Sigmoid colon (tissue), 7 donors: Measurements from ENCODE around the gene FOXO4. TPM values are rescaled to one million over a fixed set of nuclear protein-coding genes. Genes with fewer than 3 reads are reported as not detected.

Source experiments
- DNase-seq: peaks from one replicate; pipeline ENCODE4 v3.0.0-alpha.2; 2019
- H3K27ac ChIP-seq, 4 donors: fragments of 200-600 bp; sonication (generic); one replicate each; pipeline ENCODE4 v1.5.1; 2016 to 2019; ENCODE audit warnings: mild to moderate bottlenecking in 1 of 4
- H3K27me3 ChIP-seq, 3 donors: fragments of 200-600 bp; sonication (generic); one replicate each; pipeline ENCODE4 v1.5.1; 2019; ENCODE audit warnings: mild to moderate bottlenecking in 1 of 3
- H3K36me3 ChIP-seq, 4 donors: fragments of 200-600 bp; sonication (generic); one replicate each; pipeline ENCODE4 v1.5.1; 2016 to 2019
- H3K4me1 ChIP-seq, 4 donors: fragments of 200-600 bp; sonication (generic); one replicate each; pipeline ENCODE4 v1.5.1; 2017 to 2019
- H3K4me3 ChIP-seq, 4 donors: fragments of 200-600 bp; sonication (generic); one replicate each; pipeline ENCODE4 v1.5.1; 2017 to 2019; ENCODE audit warnings: mild to moderate bottlenecking in 2 of 4, moderate library complexity in 1 of 4
- H3K9me3 ChIP-seq, 4 donors: fragments of 200-600 bp in 3 of 4; sonication (generic) in 3 of 4; one replicate each; pipeline versions ENCODE4 v1.5.1 to v1.6.1; 2013 to 2019
- CTCF ChIP-seq, 4 experiments: fragments of 450-650 bp in 3 of 4; fragments of 200-600 bp in 1 of 4; IDR thresholded peaks; one replicate each; pipeline ENCODE4 v1.5.1; 2016 to 2019; ENCODE audit warnings: antibody characterized with exemption in 4 of 4, mild to moderate bottlenecking in 3 of 4, moderate library complexity in 2 of 4
- EP300 ChIP-seq, 4 donors: sonication (generic); formaldehyde crosslinking; IDR thresholded peaks; one replicate each; pipeline ENCODE4 v1.6.1; 2017; ENCODE audit warnings: antibody characterized with exemption in 4 of 4
- POLR2A ChIP-seq, 2 donors: fragments of 450-650 bp; IDR thresholded peaks; one replicate each; pipeline ENCODE4 v1.6.1; 2016; ENCODE audit warnings: antibody characterized with exemption in 2 of 2, mild to moderate bottlenecking in 2 of 2, moderate library complexity in 2 of 2
- POLR2AphosphoS5 ChIP-seq, 4 donors: sonication (generic); formaldehyde crosslinking; IDR thresholded peaks; one replicate each; pipeline ENCODE4 v1.6.1; 2017; ENCODE audit warnings: antibody characterized with exemption in 4 of 4
- WGBS, 2 donors: extraction: QIAGEN DNeasy Blood & Tissue Kit; methylation state at CpG; one replicate each; pipeline ENCODE4 v1.1.7; 2013; 5-methylcytosine and 5-hydroxymethylcytosine counted together
- intact Hi-C: fragments of 100-400 bp; cut with DNase I; formaldehyde crosslinking; loops from one replicate; pipeline ENCODE4 v1.15.1; 2023
- polyA plus RNA-seq, 3 donors: library from polyadenylated mRNA; stranded (reverse); fragments of 200-250 nt; gene quantifications; one replicate each; pipeline ENCODE4 v1.2.3, GENCODE V29; 2013
- total RNA-seq, 4 donors: library from RNA; depleted of rRNA; stranded (reverse); fragments of >200 nt; gene quantifications; one replicate each; pipeline ENCODE4 v1.1.0, GENCODE V29; 2016
- donor health status: healthy with polysubstance abuse.
- donor health status: Bipolar disorder and iron deficiency.
- donor health status: healthy.

Gene FOXO4
- total and polyA plus RNA-seq, 7 donors = 14.7 to 34.6 (median 25.3) TPM

GRCh38 chrX:71068044-71068918, 27.4 kb upstream of the FOXO4 start, which contains the start of gene SNX12:
Gene SNX12, minus strand, starts transcription at chrX:71068334. Its CDS starts 28 bp downstream, at chrX:71068306.
- intact Hi-C loops = loop anchor here (5.0 to 10.0 kb wide), 2 partner anchors 114 to 613 kb away; no protein-coding TSS in a partner anchor
- Histone ChIP-seq H3K9me3 (no peaks in the 10 kb centered on the region), H3K4me3 (peak within 1 kb of the TSS; percentile 55 to 59 (median 59)), H3K27ac (peak within 1 kb of the TSS; percentile 83 to 85 (median 84)), H3K4me1 (peaks cover 0 to 6% (median 0%) of the 10 kb centered on the region in 4 donors), H3K27me3 (no peaks in the 10 kb centered on the region), H3K36me3 (no peaks in the 10 kb centered on the region)
- peak; percentile 9 to 48 for TF ChIP-seq POLR2A (IDR thresholded peaks at IDR 0.05)
- TF ChIP-seq CTCF (IDR thresholded peaks at IDR 0.05) = peak in 3 of 4 experiments; percentile 13 to 46 (median 18)
- TF ChIP-seq EP300 (IDR thresholded peaks at IDR 0.05) = no peak
- TF ChIP-seq POLR2AphosphoS5 (IDR thresholded peaks at IDR 0.05) = peak; percentile 69 to 74 (median 72)
- 1% methylated on average over 73 of the region's 73 CpGs for WGBS, 2 donors
- peak; percentile 96 for DNase-seq

GRCh38 chrX:71070531-71070930, 25.1 kb upstream of the FOXO4 start:
- 70 to 83% methylated on average over 5 of the region's 5 CpGs for WGBS, 2 donors
- TF ChIP-seq POLR2AphosphoS5 (IDR thresholded peaks at IDR 0.05) = no peak
- Histone ChIP-seq H3K4me1 (peaks cover 0 to 6% (median 0%) of the 10 kb centered on the region in 4 donors), H3K36me3 (no peaks in the 10 kb centered on the region), H3K9me3 (no peaks in the 10 kb centered on the region), H3K4me3 (no peak overlapping the region), H3K27ac (no peak overlapping the region), H3K27me3 (no peaks in the 10 kb centered on the region)
- intact Hi-C loops = no loop called here
- DNase-seq = no peak

GRCh38 chrX:71081330-71082123, 14.1 kb upstream of the FOXO4 start:
- Histone ChIP-seq H3K36me3 (no peaks in the 10 kb centered on the region), H3K9me3 (no peaks in the 10 kb centered on the region), H3K4me1 (no peaks in the 10 kb centered on the region), H3K27ac (no peak overlapping the region), H3K4me3 (no peak overlapping the region), H3K27me3 (no peaks in the 10 kb centered on the region)
- DNase-seq = no peak
- TF ChIP-seq POLR2A (IDR thresholded peaks at IDR 0.05) (no peak), POLR2AphosphoS5 (IDR thresholded peaks at IDR 0.05) (no peak), CTCF (IDR thresholded peaks at IDR 0.05) (no peak)
- 40 to 63% methylated on average over 3 of the region's 3 CpGs for WGBS, 2 donors
- intact Hi-C loops = no loop called here

- no peaks in the 10 kb centered on the region for H3K27me3 ChIP-seq
- WGBS, 2 donors = 76 to 83% methylated on average over 5 of the region's 5 CpGs
- intact Hi-C loops = no loop called here
- no peak for DNase-seq
- H3K4me3 ChIP-seq = no peak overlapping the region
- TF ChIP-seq CTCF (IDR thresholded peaks at IDR 0.05) = no peak
- TF ChIP-seq POLR2A (IDR thresholded peaks at IDR 0.05) = no peak
- TF ChIP-seq POLR2AphosphoS5 (IDR thresholded peaks at IDR 0.05) = no peak
- TF ChIP-seq EP300 (IDR thresholded peaks at IDR 0.05) = no peak
- no peak overlapping the region for H3K27ac ChIP-seq
- H3K4me1 ChIP-seq = no peaks in the 10 kb centered on the region
- H3K36me3 ChIP-seq = no peaks in the 10 kb centered on the region
- H3K9me3 ChIP-seq = no peaks in the 10 kb centered on the region
These were observed 13.5 kb upstream of the FOXO4 start for GRCh38 chrX:71082124-71082647.

- TF ChIP-seq POLR2A (IDR thresholded peaks at IDR 0.05) = no peak
- no peak for TF ChIP-seq EP300 (IDR thresholded peaks at IDR 0.05)
- TF ChIP-seq CTCF (IDR thresholded peaks at IDR 0.05) = no peak
- no peak for TF ChIP-seq POLR2AphosphoS5 (IDR thresholded peaks at IDR 0.05)
- Histone ChIP-seq H3K36me3 (no peaks in the 10 kb centered on the region), H3K4me3 (no peak overlapping the region), H3K27ac (no peak overlapping the region), H3K9me3 (no peaks in the 10 kb centered on the region), H3K4me1 (no peaks in the 10 kb centered on the region), H3K27me3 (no peaks in the 10 kb centered on the region)
- 83 to 89% methylated on average over 4 of the region's 4 CpGs for WGBS, 2 donors
- no peak for DNase-seq
- intact Hi-C loops = no loop called here
These were observed 12.8 kb upstream of the FOXO4 start for GRCh38 chrX:71082822-71083221.
